GM21576 (cell line): ENCODE results near the gene TARP.
A peak's percentile ranks its signal among the peaks of the same experiment; 100 is the strongest.

ENCODE experiments used
- ATAC-seq: cut with Tn5 transposase; IDR thresholded peaks from one replicate; pipeline ENCODE4 v1.9.1; 2021; ENCODE audit warnings: mild to moderate bottlenecking, moderate library complexity; ENCODE audit not compliant: unreplicated experiment

The TARP gene

DNA sequence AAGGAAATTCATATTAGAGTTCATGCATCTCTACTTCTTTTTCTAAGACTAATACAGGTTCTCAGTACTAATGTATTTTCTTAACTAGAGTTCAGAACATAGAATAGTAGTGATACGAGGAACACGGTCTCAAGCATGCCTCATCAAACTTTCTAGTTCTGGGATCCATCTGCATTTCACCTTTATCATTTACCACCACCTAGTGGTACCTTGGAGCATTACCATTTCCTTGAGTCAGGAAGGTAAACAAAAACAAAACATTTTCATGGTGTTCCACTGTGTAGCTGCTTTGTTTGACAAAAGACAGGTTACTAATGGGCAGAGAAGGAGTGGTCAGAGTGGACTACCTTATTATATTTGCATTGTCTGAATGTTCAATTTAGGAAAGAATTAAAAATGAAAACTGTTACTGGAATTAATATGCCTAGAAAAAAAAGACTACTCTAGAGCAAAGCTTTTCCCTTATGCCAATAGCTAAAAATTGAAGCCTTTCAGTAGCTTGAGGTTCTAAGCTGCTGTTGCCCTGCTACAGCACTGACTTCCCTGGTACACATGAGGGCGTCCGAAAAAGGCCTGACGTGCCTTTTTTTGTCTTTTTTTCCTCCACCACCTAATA is 50.8 kb downstream of the TARP start:
- peak; percentile 81 for ATAC-seq

- ATAC-seq = no peak
Measured at GRCh38 chr7:38220452-38220851, 53.0 kb downstream of the TARP start.

- no peak for ATAC-seq
Measured at GRCh38 chr7:38217672-38218071, 55.8 kb downstream of the TARP start.

DNA sequence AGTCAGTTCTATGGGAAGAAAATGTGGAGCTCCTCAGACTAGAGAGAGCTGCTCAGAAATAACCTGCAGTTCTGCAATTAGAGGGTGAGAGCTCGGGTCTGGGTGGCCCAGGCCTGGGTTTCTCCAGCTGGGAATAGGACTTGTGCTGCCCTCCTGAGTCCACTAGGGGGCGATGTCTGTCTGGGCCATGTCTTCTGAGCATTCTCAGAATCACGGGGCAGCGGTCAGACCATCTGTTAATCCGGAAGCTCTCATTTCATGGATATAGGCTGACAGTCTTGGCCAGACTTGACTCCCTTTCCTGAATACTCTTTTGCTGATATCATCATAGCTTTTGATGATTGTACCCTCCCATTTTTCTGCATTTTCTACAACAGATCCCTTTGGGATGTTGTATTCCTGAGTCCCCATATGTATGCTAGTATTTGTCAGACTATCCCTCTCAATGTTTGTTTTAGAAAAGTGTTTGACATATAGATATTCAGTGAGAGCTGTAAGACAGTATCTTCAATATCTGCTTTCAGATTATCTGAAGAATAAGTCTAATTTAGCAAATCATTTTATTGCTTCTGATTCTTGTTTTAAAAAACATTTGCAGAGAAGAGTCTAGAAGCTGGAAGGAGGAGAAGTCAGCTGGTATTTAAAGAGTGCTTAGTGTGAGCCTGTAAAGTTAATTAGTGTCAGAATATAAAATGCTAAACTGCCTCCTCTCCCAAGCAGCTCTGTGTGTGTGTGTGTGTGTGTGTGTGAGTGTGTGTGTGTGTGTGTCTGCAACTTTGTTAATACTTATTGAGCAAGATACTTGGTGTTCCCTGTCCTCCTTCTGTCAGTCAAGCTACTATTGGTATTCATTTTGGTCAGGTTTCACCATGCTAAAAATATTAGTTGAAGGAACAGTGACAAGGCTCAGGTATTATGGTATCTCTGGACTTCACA is 57.4 kb downstream of the TARP start:
- ATAC-seq = peak; percentile 94

DNA sequence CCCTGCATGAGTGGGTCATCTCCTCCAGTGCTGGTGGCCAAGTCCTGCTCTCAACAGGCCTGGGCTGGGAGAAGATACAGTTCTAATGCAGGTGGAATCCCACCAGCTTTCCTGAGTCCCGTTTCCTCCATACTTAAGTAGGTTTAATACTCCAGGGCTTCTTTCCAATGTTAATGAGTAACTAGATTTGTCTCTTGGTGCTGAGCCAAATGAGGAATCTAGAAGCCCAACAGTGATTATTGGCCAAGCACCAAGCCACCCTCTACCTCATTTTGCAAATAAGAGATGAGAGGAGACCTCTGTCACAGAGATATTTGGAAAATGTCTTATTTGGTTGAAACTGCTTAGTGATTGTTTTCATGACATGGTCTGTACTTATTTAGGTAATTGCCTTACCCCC is 58.3 kb downstream of the TARP start:
- no peak for ATAC-seq

DNA sequence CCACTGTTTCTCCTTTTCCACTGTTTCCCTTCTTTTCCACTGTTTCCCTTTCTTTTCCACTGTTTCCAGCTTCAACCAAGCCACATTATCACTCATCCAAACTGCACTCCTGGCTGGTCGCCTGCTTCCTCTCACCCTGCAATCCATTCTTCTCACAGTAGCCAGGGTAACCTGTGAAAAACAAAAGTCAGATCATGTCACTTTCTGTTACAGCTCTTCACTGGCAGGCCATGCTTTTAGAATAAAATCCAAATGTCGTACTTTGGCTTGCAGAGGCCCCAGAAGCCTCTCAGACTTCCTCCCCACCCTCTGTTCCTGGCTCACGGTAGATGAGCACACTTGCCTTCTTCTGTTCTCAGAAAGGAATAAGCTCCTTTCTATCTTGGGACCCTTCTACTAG is 61.5 kb downstream of the TARP start:
- no peak for ATAC-seq

- ATAC-seq = no peak
Measured at GRCh38 chr7:38211486-38211885, 62.0 kb downstream of the TARP start.
